ENCODE results near the gene NRXN3. TPM values are rescaled to one million over a fixed set of nuclear protein-coding genes. Genes with fewer than 3 reads are reported as not detected.

NRXN3 gene
- total RNA-seq, 1 experiment from 2014 or later, result not detected

- intact Hi-C loops (cut with micrococcal nuclease; ENCODE audit: unreplicated experiment), result no loop called here
- Histone ChIP-seq H3K79me2 (ENCODE audit: low read depth) (no peaks in the 10 kb centered on the region), H3K36me3 (ENCODE audit: low read depth) (no peaks in the 10 kb centered on the region), H3K4me1 (replicated peaks; ENCODE audit: insufficient read depth) (no peaks in the 10 kb centered on the region), H2AFZ (no peak overlapping the region), H3K9me2 (ENCODE audit: insufficient read depth) (no peaks in the 10 kb centered on the region; the same call in 1 of the 2 replicates), H3F3A (ENCODE audit: insufficient read depth, low read depth) (no peaks in the 10 kb centered on the region), H4K20me1 (ENCODE audit: insufficient read depth) (no peaks in the 10 kb centered on the region), H3K4me2 (no peak overlapping the region), H3K9me3 (ENCODE audit: insufficient read depth, low read depth) (no peaks in the 10 kb centered on the region), H3K27me3 (ENCODE audit: insufficient read depth, low read depth) (no peaks in the 10 kb centered on the region), H3K4me3 (no peak overlapping the region), H3K27ac (no peak overlapping the region)
- CTCF ChIA-PET, result no interaction called here
- no peak for TF ChIP-seq EZH2 (IDR thresholded peaks at IDR 0.05; ENCODE audit: low read depth)
- TF ChIP-seq CTCF (conservative IDR thresholded peaks at IDR 0.05), result no peak
- no peak for DNase-seq
- POLR2A ChIA-PET (ENCODE audit: unreplicated experiment), result no interaction called here
- BruUV-seq (replicated peaks), result no TSS peak
Observed at GRCh38 chr14:79493081-79493645, 1323.0 kb downstream of the NRXN3 start.

- Histone ChIP-seq H3K27me3 (ENCODE audit: insufficient read depth, low read depth) (no peaks in the 10 kb centered on the region), H4K20me1 (ENCODE audit: insufficient read depth) (no peaks in the 10 kb centered on the region), H3F3A (ENCODE audit: insufficient read depth, low read depth) (no peaks in the 10 kb centered on the region), H3K27ac (no peak overlapping the region), H3K36me3 (ENCODE audit: low read depth) (no peaks in the 10 kb centered on the region), H3K9me3 (ENCODE audit: insufficient read depth, low read depth) (no peaks in the 10 kb centered on the region), H3K4me3 (no peak overlapping the region), H2AFZ (no peak overlapping the region), H3K4me2 (no peak overlapping the region), H3K4me1 (replicated peaks; ENCODE audit: insufficient read depth) (no peaks in the 10 kb centered on the region), H3K9me2 (ENCODE audit: insufficient read depth) (no peaks in the 10 kb centered on the region), H3K79me2 (ENCODE audit: low read depth) (no peaks in the 10 kb centered on the region)
- DNase-seq, result no peak
- POLR2A ChIA-PET (ENCODE audit: unreplicated experiment), result no interaction called here
- intact Hi-C loops (cut with micrococcal nuclease; ENCODE audit: unreplicated experiment), result no loop called here
- TF ChIP-seq CTCF (conservative IDR thresholded peaks at IDR 0.05) (no peak), EZH2 (IDR thresholded peaks at IDR 0.05; ENCODE audit: low read depth) (no peak)
- no TSS peak for BruUV-seq (replicated peaks)
- CTCF ChIA-PET, result no interaction called here
Observed at GRCh38 chr14:79496701-79497100, 1326.5 kb downstream of the NRXN3 start.

GRCh38 chr14:79500489-79500888 is 1330.3 kb downstream of the NRXN3 start:
- Histone ChIP-seq H3K4me3 (no peak overlapping the region), H3K79me2 (ENCODE audit: low read depth) (no peaks in the 10 kb centered on the region), H3K27me3 (ENCODE audit: insufficient read depth, low read depth) (no peaks in the 10 kb centered on the region), H3K9me2 (ENCODE audit: insufficient read depth) (no peaks in the 10 kb centered on the region), H3K4me1 (replicated peaks; ENCODE audit: insufficient read depth) (no peaks in the 10 kb centered on the region), H3K27ac (no peak overlapping the region), H4K20me1 (ENCODE audit: insufficient read depth) (no peaks in the 10 kb centered on the region), H3K9me3 (ENCODE audit: insufficient read depth, low read depth) (no peaks in the 10 kb centered on the region), H3K4me2 (no peak overlapping the region), H3F3A (ENCODE audit: insufficient read depth, low read depth) (no peaks in the 10 kb centered on the region), H3K36me3 (ENCODE audit: low read depth) (no peaks in the 10 kb centered on the region), H2AFZ (no peak overlapping the region; the same call in 1 of the 2 replicates)
- no TSS peak for BruUV-seq (replicated peaks)
- TF ChIP-seq EZH2 (IDR thresholded peaks at IDR 0.05; ENCODE audit: low read depth), result no peak
- no peak for TF ChIP-seq CTCF (conservative IDR thresholded peaks at IDR 0.05)
- DNase-seq, result no peak
- intact Hi-C loops (cut with micrococcal nuclease; ENCODE audit: unreplicated experiment), result no loop called here
- ChIA-PET POLR2A (ENCODE audit: unreplicated experiment) (no interaction called here), CTCF (no interaction called here)

Data from PC-9 (cell line).